Right lobe of liver (tissue), 6 donors: ENCODE measurements around the gene WFIKKN1. TPM values are rescaled to one million over a fixed set of nuclear protein-coding genes. Genes with fewer than 3 reads are reported as not detected.

ENCODE experiments used
- ATAC-seq, 4 donors: fragments of 200-7000 bp; cut with Tn5 transposase; one replicate each; pipeline ENCODE4 v1.9.1; 2020; ENCODE audit warnings: mild to moderate bottlenecking in 4 of 4, moderate library complexity in 4 of 4
- DNase-seq, 3 donors: peaks; one replicate each; pipeline ENCODE4 v3.0.0-alpha.2; 2020
- H3K27ac ChIP-seq, 3 donors: fragments of 200-600 bp; one replicate each; pipeline ENCODE4 v1.8.0; 2022
- H3K27me3 ChIP-seq, 2 donors: fragments of 200-600 bp; one replicate each; pipeline ENCODE4 v1.8.0; 2022
- H3K36me3 ChIP-seq, 4 donors: fragments of 200-600 bp; sonication (generic) in 1 of 4; one replicate each; pipeline versions ENCODE4 v1.5.1 to v1.8.0; 2017 to 2022; ENCODE audit warnings: control low read depth in 1 of 4
- H3K4me1 ChIP-seq, 4 donors: fragments of 200-600 bp; sonication (generic) in 1 of 4; one replicate each; pipeline versions ENCODE4 v1.5.1 to v1.8.0; 2017 to 2022; ENCODE audit warnings: control low read depth in 1 of 4
- H3K4me3 ChIP-seq, 3 donors: fragments of 200-600 bp; one replicate each; pipeline ENCODE4 v1.8.0; 2022
- H3K9me3 ChIP-seq, 4 donors: fragments of 200-600 bp; sonication (generic) in 1 of 4; one replicate each; pipeline versions ENCODE4 v1.5.1 to v1.8.0; 2017 to 2022; ENCODE audit warnings: control low read depth in 1 of 4
- POLR2A ChIP-seq: fragments of 450-650 bp; IDR thresholded peaks from one replicate; pipeline ENCODE4 v1.6.1; 2017; ENCODE audit warnings: antibody characterized with exemption, mild to moderate bottlenecking
- WGBS: methylation state at CpG from one replicate; pipeline ENCODE4 v1.1.6; 2018; ENCODE audit warnings: low coverage, low lambda C conversion rate; ENCODE audit not compliant: insufficient coverage; ENCODE audit errors: missing lambda C conversion rate; 5-methylcytosine and 5-hydroxymethylcytosine counted together
- intact Hi-C, 2 donors: fragments of 100-400 bp; cut with DNase I; formaldehyde crosslinking; loops; one replicate each; pipeline versions ENCODE4 v1.11.2 to v1.14.1; 2022
- total RNA-seq, 6 experiments: library from RNA; depleted of rRNA in 2 of 6; stranded (reverse); fragments of >200 nt in 2 of 6; fragmentation: NEBNext Ultra II Directional in 3 of 6; extraction: Animal tissue kit (Norgen Biotek cat#: 25700) in 3 of 6; gene quantifications; one replicate each; pipeline versions ENCODE4 v1.1.0 to v1.2.4, GENCODE V29; 2016 to 2023
- TF ChIP-seq, protein P1 (sequence below), 4 donors: fragments of 200-600 bp in 3 of 4; fragments of 450-650 bp in 1 of 4; IDR thresholded peaks; one replicate each; pipeline versions ENCODE4 v1.5.1 to v1.8.0; 2016 to 2022; ENCODE audit warnings: antibody characterized with exemption in 4 of 4, mild to moderate bottlenecking in 2 of 4
- donor health status: DM: no; HTN: yes; CAD: no.
- donor health status: DM: no; HTN: no; CAD: no.
- donor health status: DM: no; HTN: no; CAD: no.
- donor health status: DM: no; HTN: yes; CAD: no.
- donor health status: DM: no; HTN: yes; CAD: no.

WFIKKN1 gene
- total RNA-seq, 6 experiments from 2014 or later, result 0.43 to 0.70 (median 0.56) TPM

GRCh38 chr16:677316-678190, 46.8 kb downstream of the WFIKKN1 start:
- H3K4me1 ChIP-seq, result peaks cover 0 to 23% (median 10%) of the 10 kb centered on the region in 4 donors
- H3K27ac ChIP-seq, result no peak overlapping the region
- no peak for ATAC-seq
- H3K9me3 ChIP-seq, result no peaks in the 10 kb centered on the region
- no peaks in the 10 kb centered on the region for H3K27me3 ChIP-seq
- DNase-seq, result no peak
- intact Hi-C loops, result no loop called here
- 62% methylated on average over 8 of the region's 57 CpGs for WGBS
- peaks cover 0 to 21% (median 7%) of the 10 kb centered on the region in 4 donors for H3K36me3 ChIP-seq
- no peak overlapping the region for H3K4me3 ChIP-seq
- no peak for TF ChIP-seq POLR2A
- TF ChIP-seq, protein P1, sequence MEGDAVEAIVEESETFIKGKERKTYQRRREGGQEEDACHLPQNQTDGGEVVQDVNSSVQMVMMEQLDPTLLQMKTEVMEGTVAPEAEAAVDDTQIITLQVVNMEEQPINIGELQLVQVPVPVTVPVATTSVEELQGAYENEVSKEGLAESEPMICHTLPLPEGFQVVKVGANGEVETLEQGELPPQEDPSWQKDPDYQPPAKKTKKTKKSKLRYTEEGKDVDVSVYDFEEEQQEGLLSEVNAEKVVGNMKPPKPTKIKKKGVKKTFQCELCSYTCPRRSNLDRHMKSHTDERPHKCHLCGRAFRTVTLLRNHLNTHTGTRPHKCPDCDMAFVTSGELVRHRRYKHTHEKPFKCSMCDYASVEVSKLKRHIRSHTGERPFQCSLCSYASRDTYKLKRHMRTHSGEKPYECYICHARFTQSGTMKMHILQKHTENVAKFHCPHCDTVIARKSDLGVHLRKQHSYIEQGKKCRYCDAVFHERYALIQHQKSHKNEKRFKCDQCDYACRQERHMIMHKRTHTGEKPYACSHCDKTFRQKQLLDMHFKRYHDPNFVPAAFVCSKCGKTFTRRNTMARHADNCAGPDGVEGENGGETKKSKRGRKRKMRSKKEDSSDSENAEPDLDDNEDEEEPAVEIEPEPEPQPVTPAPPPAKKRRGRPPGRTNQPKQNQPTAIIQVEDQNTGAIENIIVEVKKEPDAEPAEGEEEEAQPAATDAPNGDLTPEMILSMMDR (IDR thresholded peaks at IDR 0.05), result no peak

DNA sequence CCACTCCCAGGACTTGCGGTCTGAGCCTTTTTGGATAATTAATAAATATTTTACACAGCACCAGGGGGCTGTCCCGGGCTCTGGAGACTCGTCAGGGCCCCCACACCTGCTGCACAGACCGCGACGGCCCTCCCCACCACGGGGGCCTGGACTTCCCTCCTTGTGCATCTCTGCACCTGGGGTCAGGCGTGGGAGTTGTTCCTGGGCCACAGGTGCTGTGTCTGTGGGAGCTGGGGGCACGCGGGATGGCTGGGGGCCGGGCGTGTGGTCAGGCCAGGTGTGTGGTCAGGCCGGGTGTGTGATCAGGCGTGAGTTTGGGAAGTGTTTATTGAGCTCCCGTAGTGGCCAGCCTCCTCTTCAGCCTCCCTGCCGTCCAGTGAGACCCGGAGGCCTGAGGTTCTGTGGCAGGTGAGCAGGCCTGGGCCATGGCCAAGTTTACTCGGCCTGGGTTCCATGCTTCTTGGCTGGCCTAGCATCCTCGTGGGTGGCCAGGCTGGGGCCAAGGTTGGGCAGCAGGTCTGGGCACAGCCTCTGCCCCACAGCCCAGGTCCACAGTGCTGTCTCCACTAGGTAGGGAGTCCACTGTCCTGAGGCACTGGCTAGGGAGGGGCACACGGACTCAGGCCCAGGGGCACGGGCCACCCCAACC, 47.5 kb downstream of the WFIKKN1 start:
- H3K4me1 ChIP-seq, result peaks cover 0 to 30% (median 11%) of the 10 kb centered on the region in 4 donors
- H3K27me3 ChIP-seq, result no peaks in the 10 kb centered on the region
- WGBS, result no CpG with 5 or more reads among the region's 21 CpGs
- ATAC-seq (no peak), DNase-seq (peak in 1 of 3 donors; percentile 72)
- TF ChIP-seq, protein P1 (IDR thresholded peaks at IDR 0.05), result no peak
- no peak for TF ChIP-seq POLR2A
- H3K4me3 ChIP-seq, result no peak overlapping the region
- H3K27ac ChIP-seq, result peak overlapping the region in 1 of 3 donors; percentile 18
- intact Hi-C loops, result no loop called here
- H3K36me3 ChIP-seq, result peaks cover 0 to 18% (median 7%) of the 10 kb centered on the region in 4 donors
- no peaks in the 10 kb centered on the region for H3K9me3 ChIP-seq

DNA sequence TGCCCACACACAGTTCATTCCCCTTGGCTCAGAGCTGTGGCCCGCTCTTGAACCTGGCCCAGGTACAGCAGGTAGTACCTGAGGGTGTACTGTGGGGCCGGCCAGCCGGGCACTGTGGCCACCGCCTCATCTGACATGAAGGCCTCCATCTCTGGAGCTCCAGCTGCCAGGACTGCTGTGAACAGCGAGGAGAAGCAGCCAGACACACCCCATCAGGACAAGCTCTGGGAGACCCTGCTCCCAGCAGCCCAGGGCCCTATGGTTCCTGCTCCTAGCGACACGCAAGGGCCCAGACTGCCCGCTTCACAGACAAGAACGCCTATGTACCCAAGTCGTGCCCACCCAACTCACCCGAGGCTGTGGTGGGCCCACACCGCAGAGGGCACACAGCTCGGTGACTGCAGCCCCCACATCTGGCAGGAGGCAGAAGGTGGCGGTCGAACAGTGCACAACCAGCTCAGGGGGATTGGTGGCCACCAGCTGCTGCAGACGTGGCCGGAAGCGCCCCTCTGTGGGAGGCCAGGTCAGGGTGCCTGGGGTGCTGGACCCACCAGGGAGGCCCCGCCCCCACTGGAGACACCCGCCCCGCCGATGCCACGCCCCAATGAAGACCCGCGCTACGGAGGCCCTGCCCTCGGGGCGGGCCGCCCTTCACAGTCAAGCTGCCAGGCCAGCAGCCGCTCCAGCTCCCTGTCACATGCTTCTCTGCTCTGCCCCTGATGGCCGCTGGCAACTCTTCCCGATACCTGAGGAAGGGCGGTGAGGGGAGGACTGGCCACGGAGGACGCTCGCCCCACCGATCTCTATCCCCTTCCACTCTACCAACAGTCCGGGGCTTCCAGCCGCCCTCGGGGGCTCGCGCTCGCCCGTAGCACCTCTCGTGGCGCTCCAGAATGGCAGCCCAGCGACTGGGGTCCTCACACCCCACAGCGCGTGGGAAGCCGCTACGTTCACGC, 48.4 kb downstream of the WFIKKN1 start:
- Histone ChIP-seq H3K9me3 (no peaks in the 10 kb centered on the region), H3K27me3 (no peaks in the 10 kb centered on the region), H3K4me1 (peaks cover 0 to 34% (median 13%) of the 10 kb centered on the region in 4 donors), H3K36me3 (peaks cover 0 to 14% (median 7%) of the 10 kb centered on the region in 4 donors), H3K4me3 (peak overlapping the region; percentile 38 to 52 (median 50)), H3K27ac (peak overlapping the region in 2 of 3 donors; percentile 45 to 55)
- intact Hi-C loops, result no loop called here
- ATAC-seq (peak; percentile 11 to 46 (median 40)), DNase-seq (peak; percentile 76 to 89 (median 86))
- 5% methylated on average over 4 of the region's 52 CpGs for WGBS
- TF ChIP-seq, protein P1 (IDR thresholded peaks at IDR 0.05), result no peak
- no peak for TF ChIP-seq POLR2A
